Peyer's patch (tissue), 4 donors: Measurements from ENCODE around the gene ALDOB.

ENCODE experiments used
- POLR2A ChIP-seq, 2 donors: fragments of 450-650 bp; IDR thresholded peaks; one replicate each; pipeline ENCODE4 v1.5.1; 2017; ENCODE audit warnings: antibody characterized with exemption in 2 of 2, mild to moderate bottlenecking in 2 of 2, moderate library complexity in 2 of 2
- TF ChIP-seq, protein P1 (sequence below), 6 experiments: fragments of 450-650 bp in 4 of 6; fragments of 200-600 bp in 2 of 6; sonication (generic) in 1 of 6; IDR thresholded peaks; one replicate each; pipeline ENCODE4 v1.5.1; 2017 to 2019; ENCODE audit warnings: antibody characterized with exemption in 6 of 6, mild to moderate bottlenecking in 3 of 6, moderate library complexity in 1 of 6

- no peak for TF ChIP-seq POLR2A (IDR thresholded peaks at IDR 0.05)
- TF ChIP-seq, protein P1, sequence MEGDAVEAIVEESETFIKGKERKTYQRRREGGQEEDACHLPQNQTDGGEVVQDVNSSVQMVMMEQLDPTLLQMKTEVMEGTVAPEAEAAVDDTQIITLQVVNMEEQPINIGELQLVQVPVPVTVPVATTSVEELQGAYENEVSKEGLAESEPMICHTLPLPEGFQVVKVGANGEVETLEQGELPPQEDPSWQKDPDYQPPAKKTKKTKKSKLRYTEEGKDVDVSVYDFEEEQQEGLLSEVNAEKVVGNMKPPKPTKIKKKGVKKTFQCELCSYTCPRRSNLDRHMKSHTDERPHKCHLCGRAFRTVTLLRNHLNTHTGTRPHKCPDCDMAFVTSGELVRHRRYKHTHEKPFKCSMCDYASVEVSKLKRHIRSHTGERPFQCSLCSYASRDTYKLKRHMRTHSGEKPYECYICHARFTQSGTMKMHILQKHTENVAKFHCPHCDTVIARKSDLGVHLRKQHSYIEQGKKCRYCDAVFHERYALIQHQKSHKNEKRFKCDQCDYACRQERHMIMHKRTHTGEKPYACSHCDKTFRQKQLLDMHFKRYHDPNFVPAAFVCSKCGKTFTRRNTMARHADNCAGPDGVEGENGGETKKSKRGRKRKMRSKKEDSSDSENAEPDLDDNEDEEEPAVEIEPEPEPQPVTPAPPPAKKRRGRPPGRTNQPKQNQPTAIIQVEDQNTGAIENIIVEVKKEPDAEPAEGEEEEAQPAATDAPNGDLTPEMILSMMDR (IDR thresholded peaks at IDR 0.05), result no peak
These were observed 5.8 kb downstream of the ALDOB start for GRCh38 chr9:101429736-101430135.
